HG03378 (cell line): ENCODE results near the gene RTN1.

Source experiments
- ATAC-seq: cut with Tn5 transposase; IDR thresholded peaks from one replicate; pipeline ENCODE4 v1.9.1; 2021; ENCODE audit warnings: mild to moderate bottlenecking, moderate library complexity; ENCODE audit not compliant: unreplicated experiment

The RTN1 gene

GRCh38 chr14:59811815-59812214 lies 58.8 kb downstream of the RTN1 start:
- no peak for ATAC-seq

- ATAC-seq = no peak
Measured at GRCh38 chr14:59811073-59811472, 59.5 kb downstream of the RTN1 start.

- ATAC-seq = no peak
Measured at GRCh38 chr14:59803052-59803540, 67.5 kb downstream of the RTN1 start.

- ATAC-seq = no peak
Measured at GRCh38 chr14:59788176-59788575, 82.4 kb downstream of the RTN1 start.

GRCh38 chr14:59787045-59787674 lies 83.4 kb downstream of the RTN1 start:
- ATAC-seq = no peak

GRCh38 chr14:59785629-59786028 lies 84.9 kb downstream of the RTN1 start:
- ATAC-seq = no peak

- ATAC-seq = no peak
Measured at GRCh38 chr14:59782760-59783159, 87.8 kb downstream of the RTN1 start.

GRCh38 chr14:59777006-59777579 lies 93.5 kb downstream of the RTN1 start:
- ATAC-seq = no peak

GRCh38 chr14:59776468-59776867 lies 94.1 kb downstream of the RTN1 start:
- no peak for ATAC-seq

- no peak for ATAC-seq
Measured at GRCh38 chr14:59772233-59772632, 98.3 kb downstream of the RTN1 start.

- no peak for ATAC-seq
Measured at GRCh38 chr14:59771577-59771976, 99.0 kb downstream of the RTN1 start.

GRCh38 chr14:59769586-59769985 lies 101.0 kb downstream of the RTN1 start:
- ATAC-seq = no peak

- ATAC-seq = no peak
Measured at GRCh38 chr14:59768855-59769375, 101.7 kb downstream of the RTN1 start.

- ATAC-seq = no peak
Measured at GRCh38 chr14:59761851-59762250, 108.7 kb downstream of the RTN1 start.

- ATAC-seq = no peak
Measured at GRCh38 chr14:59755409-59756135, 115.0 kb downstream of the RTN1 start.

GRCh38 chr14:59754256-59754655 lies 116.3 kb downstream of the RTN1 start:
- ATAC-seq = no peak

GRCh38 chr14:59753512-59753911 lies 117.1 kb downstream of the RTN1 start:
- no peak for ATAC-seq

GRCh38 chr14:59751578-59751977 lies 119.0 kb downstream of the RTN1 start:
- ATAC-seq = no peak

- no peak for ATAC-seq
Measured at GRCh38 chr14:59739794-59740193, 130.8 kb downstream of the RTN1 start.

- ATAC-seq = no peak
Measured at GRCh38 chr14:59728304-59728703, 142.3 kb downstream of the RTN1 start.

- no peak for ATAC-seq
Measured at GRCh38 chr14:59727073-59727661, 143.4 kb downstream of the RTN1 start.

- no peak for ATAC-seq
Measured at GRCh38 chr14:59711080-59711479, 159.5 kb downstream of the RTN1 start.
